ENCODE results near the gene TM4SF18. TPM values are rescaled to one million over a fixed set of nuclear protein-coding genes. Genes with fewer than 3 reads are reported as not detected.

Gene TM4SF18
- total and polyA plus RNA-seq, 2 donors (not counting 1 experiment from before 2014, with no cell fraction given), result not detected

DNA sequence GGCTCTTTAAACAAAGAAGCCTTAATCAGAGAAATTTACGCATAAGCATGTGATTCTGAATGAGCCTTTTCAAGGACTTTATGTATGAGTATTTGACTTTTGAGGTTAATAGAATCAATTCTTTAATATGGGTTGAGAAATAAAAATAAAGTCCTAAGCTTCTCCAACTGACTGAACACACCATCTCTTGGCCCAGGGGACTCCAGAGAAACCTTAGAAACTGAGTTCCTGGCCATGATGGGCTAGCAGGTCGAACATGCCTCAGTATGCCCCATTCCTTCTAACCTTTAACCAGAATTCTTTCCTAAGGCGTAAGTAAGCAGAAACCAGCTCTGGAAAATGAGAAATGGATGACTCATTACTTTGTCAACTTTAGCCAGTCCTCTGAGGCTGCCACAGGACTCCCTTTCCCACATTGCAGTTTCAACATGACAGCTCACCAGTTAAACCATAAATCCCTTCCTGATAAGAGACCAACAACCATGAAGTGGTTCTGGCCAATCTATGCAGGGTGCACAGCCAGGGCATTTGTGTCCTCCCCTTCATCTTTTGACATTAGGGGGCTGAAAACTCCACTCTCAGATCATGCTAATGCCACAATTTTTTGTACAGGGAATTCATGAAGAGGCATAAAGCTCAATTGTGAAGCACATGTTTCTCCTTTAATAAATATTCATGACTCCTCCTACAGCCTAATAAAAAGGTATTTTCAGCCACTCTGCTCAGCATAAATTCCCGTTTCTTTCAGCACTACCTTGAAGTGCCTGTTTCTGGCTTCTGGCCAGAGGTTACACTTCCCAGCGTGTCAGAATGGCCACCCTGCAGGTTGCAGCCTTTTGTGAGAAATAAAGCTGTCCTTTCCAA lies 33.3 kb downstream of the TM4SF18 start:
- ChIA-PET POLR2A (no interaction called here), CTCF (no interaction called here)
- Histone ChIP-seq H2AFZ (ENCODE audit: insufficient read depth, low read depth, low read length, poor library complexity, severe bottlenecking) (no peak overlapping the region), H3K36me3 (replicated peaks in 1 of 2; ENCODE audit: control extremely low read depth in 1 of 2, control insufficient read depth in 1 of 2, extremely low read depth in 1 of 2, insufficient read depth in 2 of 2, low read length in 1 of 2) (no peaks in the 10 kb centered on the region), H3K27ac (ENCODE audit: low read length in 2 of 2) (no peak overlapping the region), H4K20me1 (ENCODE audit: control insufficient read depth, insufficient read depth, low read length, poor library complexity, severe bottlenecking) (no peaks in the 10 kb centered on the region), H3K79me2 (ENCODE audit: control insufficient read depth, insufficient read depth, low read length) (no peaks in the 10 kb centered on the region), H3K4me1 (ENCODE audit: control insufficient read depth in 2 of 2, insufficient read depth in 2 of 2, low read length in 2 of 2) (no peaks in the 10 kb centered on the region), H3K4me2 (replicated peaks; ENCODE audit: low read depth, low read length, poor library complexity, severe bottlenecking) (no peak overlapping the region), H3K4me3 (ENCODE audit: control extremely low read depth in 1 of 5, extremely low read depth in 1 of 5, insufficient read depth in 1 of 5, low read depth in 2 of 5, low read length in 4 of 5) (no peak overlapping the region), H3K9me3 (ENCODE audit: control extremely low read depth in 1 of 3, control insufficient read depth in 2 of 3, insufficient read depth in 1 of 3, low read length in 2 of 3) (no peaks in the 10 kb centered on the region), H3K9ac (ENCODE audit: low read length) (no peak overlapping the region), H3K27me3 (replicated peaks in 1 of 4; ENCODE audit: control extremely low read depth in 1 of 4, control insufficient read depth in 3 of 4, insufficient read depth in 4 of 4, low read length in 3 of 4) (peaks cover 0 to 3% (median 0%) of the 10 kb centered on the region in 4 experiments)
- H3K27ac Mint-ChIP-seq, result no peak overlapping the region
- H3K27me3 Mint-ChIP-seq, result peaks cover 25% of the 10 kb centered on the region
- ATAC-seq (ENCODE audit: low read depth) (no peak), DNase-seq (no peak)
- TF ChIP-seq, protein P1, sequence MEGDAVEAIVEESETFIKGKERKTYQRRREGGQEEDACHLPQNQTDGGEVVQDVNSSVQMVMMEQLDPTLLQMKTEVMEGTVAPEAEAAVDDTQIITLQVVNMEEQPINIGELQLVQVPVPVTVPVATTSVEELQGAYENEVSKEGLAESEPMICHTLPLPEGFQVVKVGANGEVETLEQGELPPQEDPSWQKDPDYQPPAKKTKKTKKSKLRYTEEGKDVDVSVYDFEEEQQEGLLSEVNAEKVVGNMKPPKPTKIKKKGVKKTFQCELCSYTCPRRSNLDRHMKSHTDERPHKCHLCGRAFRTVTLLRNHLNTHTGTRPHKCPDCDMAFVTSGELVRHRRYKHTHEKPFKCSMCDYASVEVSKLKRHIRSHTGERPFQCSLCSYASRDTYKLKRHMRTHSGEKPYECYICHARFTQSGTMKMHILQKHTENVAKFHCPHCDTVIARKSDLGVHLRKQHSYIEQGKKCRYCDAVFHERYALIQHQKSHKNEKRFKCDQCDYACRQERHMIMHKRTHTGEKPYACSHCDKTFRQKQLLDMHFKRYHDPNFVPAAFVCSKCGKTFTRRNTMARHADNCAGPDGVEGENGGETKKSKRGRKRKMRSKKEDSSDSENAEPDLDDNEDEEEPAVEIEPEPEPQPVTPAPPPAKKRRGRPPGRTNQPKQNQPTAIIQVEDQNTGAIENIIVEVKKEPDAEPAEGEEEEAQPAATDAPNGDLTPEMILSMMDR (IDR thresholded peaks at IDR 0.05), result no peak
- TF ChIP-seq EZH2 (IDR thresholded peaks at IDR 0.05; ENCODE audit: borderline replicate concordance, insufficient read depth, low read depth, low read length, poor library complexity, severe bottlenecking), result no peak
- 42% methylated on average over 3 of the region's 5 CpGs for WGBS (ENCODE audit: insufficient coverage)
- intact Hi-C loops (cut with micrococcal nuclease), result no loop called here
- no peaks in the 10 kb centered on the region for H3K9me3 Mint-ChIP-seq (ENCODE audit: insufficient read depth)
- H3K4me1 Mint-ChIP-seq, result no peaks in the 10 kb centered on the region
- no peak overlapping the region for H3K4me3 Mint-ChIP-seq

DNA sequence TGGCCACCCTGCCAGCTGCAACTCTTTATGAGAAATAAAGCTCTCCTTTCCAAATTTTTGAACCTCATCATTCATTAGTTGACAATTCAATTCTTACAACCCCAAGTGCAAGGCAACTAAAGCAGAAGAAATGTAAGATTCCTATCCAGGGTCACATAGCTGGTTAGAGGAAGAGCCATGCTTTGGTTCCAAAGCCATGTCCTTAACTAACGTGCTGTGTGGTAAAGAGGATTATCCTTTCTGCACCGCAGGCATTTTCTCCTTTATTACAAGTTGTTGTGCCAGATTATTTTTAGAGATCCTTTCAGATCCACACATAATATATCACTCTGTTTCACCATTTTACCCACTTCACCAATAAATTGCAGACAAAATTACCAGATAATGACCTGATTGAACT lies 36.5 kb downstream of the TM4SF18 start:
- Histone ChIP-seq H3K4me2 (replicated peaks; ENCODE audit: low read depth, low read length, poor library complexity, severe bottlenecking) (no peak overlapping the region), H3K79me2 (ENCODE audit: control insufficient read depth, insufficient read depth, low read length) (no peaks in the 10 kb centered on the region), H4K20me1 (ENCODE audit: control insufficient read depth, insufficient read depth, low read length, poor library complexity, severe bottlenecking) (no peaks in the 10 kb centered on the region), H3K4me1 (ENCODE audit: control insufficient read depth in 2 of 2, insufficient read depth in 2 of 2, low read length in 2 of 2) (no peaks in the 10 kb centered on the region), H3K9me3 (ENCODE audit: control extremely low read depth in 1 of 3, control insufficient read depth in 2 of 3, insufficient read depth in 1 of 3, low read length in 2 of 3) (no peaks in the 10 kb centered on the region), H3K27ac (ENCODE audit: low read length in 2 of 2) (no peak overlapping the region), H3K4me3 (ENCODE audit: control extremely low read depth in 1 of 5, extremely low read depth in 1 of 5, insufficient read depth in 1 of 5, low read depth in 2 of 5, low read length in 4 of 5) (no peak overlapping the region), H3K27me3 (replicated peaks in 1 of 4; ENCODE audit: control extremely low read depth in 1 of 4, control insufficient read depth in 3 of 4, insufficient read depth in 4 of 4, low read length in 3 of 4) (no peaks in the 10 kb centered on the region), H3K9ac (ENCODE audit: low read length) (no peak overlapping the region), H2AFZ (ENCODE audit: insufficient read depth, low read depth, low read length, poor library complexity, severe bottlenecking) (no peak overlapping the region), H3K36me3 (replicated peaks in 1 of 2; ENCODE audit: control extremely low read depth in 1 of 2, control insufficient read depth in 1 of 2, extremely low read depth in 1 of 2, insufficient read depth in 2 of 2, low read length in 1 of 2) (no peaks in the 10 kb centered on the region)
- CTCF ChIA-PET, result no interaction called here
- DNase-seq (no peak), ATAC-seq (ENCODE audit: low read depth) (no peak)
- no CpG with 5 or more reads among the region's 2 CpGs for WGBS (ENCODE audit: insufficient coverage)
- Mint-ChIP-seq H3K27me3 (peaks cover 4% of the 10 kb centered on the region), H3K9me3 (ENCODE audit: insufficient read depth) (no peaks in the 10 kb centered on the region), H3K27ac (no peak overlapping the region), H3K4me1 (no peaks in the 10 kb centered on the region), H3K4me3 (no peak overlapping the region)
- TF ChIP-seq EZH2 (IDR thresholded peaks at IDR 0.05; ENCODE audit: borderline replicate concordance, insufficient read depth, low read depth, low read length, poor library complexity, severe bottlenecking), result no peak
- TF ChIP-seq, protein P1 (IDR thresholded peaks at IDR 0.05), result no peak
- intact Hi-C loops (cut with micrococcal nuclease), result no loop called here
- POLR2A ChIA-PET, result no interaction called here
